Activated CD4-positive, alpha-beta memory T cell treated with anti-CD3 and anti-CD28 coated beads, Interleukin-2, amount 10 ng/mL, durations not matched to agents 7 days and 5 days (primary cell): ENCODE measurements around the gene BBLN. TPM values are rescaled to one million over a fixed set of nuclear protein-coding genes. Genes with fewer than 3 reads are reported as not detected.
"Not testable (repeated sequence)": the region's sequence is repeated elsewhere in the genome, so short reads cannot be mapped to it uniquely, and the experiment has no call there.

Experiments used
- CTCF ChIA-PET: fragments of 350-600 bp; sonication (Branson Sonifier 250); formaldehyde crosslinking; loops from one replicate; lab custom pipeline; 2021; ENCODE audit warnings: antibody characterized with exemption, inconsistent platforms; lab: Charles Lee
- POLR2A ChIA-PET: fragments of 350-600 bp; sonication (Branson Sonifier 250); formaldehyde crosslinking; loops from one replicate; lab custom pipeline; 2021; ENCODE audit warnings: antibody characterized with exemption; lab: Charles Lee
- DNase-seq: peaks from one replicate; pipeline ENCODE4 v3.0.0-alpha.2; 2020
- H3K27ac Mint-ChIP-seq: one replicate; pipeline ENCODE4 v1.8.0; 2021; ENCODE audit warnings: mild to moderate bottlenecking, mixed read lengths
- H3K27me3 Mint-ChIP-seq: one replicate; pipeline ENCODE4 v1.8.0; 2021; ENCODE audit warnings: mixed read lengths
- H3K36me3 Mint-ChIP-seq: one replicate; pipeline ENCODE4 v1.8.0; 2021; ENCODE audit warnings: low read depth, mixed read lengths
- H3K4me1 Mint-ChIP-seq: one replicate; pipeline ENCODE4 v1.8.0; 2021; ENCODE audit warnings: mixed read lengths
- H3K4me3 Mint-ChIP-seq: one replicate; pipeline ENCODE4 v1.8.0; 2021; ENCODE audit warnings: mild to moderate bottlenecking, mixed read lengths
- H3K9me3 Mint-ChIP-seq: one replicate; pipeline ENCODE4 v1.8.0; 2021; ENCODE audit warnings: mixed read lengths
- total RNA-seq, 2 experiments: library from RNA; stranded (reverse); gene quantifications; one replicate each; pipeline ENCODE4 v1.2.3, GENCODE V29; 2021

Gene BBLN
- 10 to 100 TPM; 91.3 to 94.1 TPM for total RNA-seq

DNA sequence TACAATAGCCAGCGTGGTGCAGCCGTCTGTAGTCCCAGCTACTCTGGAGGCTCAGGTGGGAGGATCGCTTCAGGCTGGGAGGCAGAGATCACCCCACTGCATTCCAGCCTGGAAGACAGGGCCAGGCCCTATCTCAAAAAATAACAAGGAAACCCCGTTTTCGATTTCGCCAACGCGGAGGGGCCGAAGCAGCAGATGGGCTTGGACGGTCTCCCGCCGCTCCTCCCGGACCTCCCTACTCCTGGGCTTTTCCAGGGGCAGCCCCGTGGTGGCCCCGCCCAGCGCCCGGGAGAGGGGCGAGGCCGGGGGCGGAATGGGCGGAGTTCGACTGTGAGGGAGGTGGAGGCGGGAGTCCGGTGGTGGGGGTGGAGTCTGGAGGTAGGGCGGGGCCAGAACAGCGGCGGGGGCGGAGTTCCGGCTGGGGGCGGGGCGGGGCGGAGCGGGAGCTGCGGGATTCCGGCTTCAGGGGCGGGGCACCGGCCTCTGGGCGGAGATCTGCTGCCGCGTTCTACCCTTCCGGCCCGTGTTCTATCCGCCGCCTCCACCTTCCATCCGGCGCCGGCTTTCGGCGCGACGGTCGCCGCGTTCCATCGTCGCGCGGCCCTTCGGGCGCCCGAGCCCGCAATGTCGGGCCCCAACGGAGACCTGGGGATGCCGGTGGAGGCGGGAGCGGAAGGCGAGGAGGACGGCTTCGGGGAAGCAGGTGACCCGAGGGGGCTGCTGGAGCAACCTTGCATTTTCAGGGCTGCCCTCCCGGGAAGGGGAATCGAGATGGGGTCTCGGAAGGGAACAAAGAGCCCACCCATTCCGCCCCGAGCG is at the start of gene BBLN:
Gene BBLN (plus strand): TSS at position 482 of the 819 bp plus-strand sequence. CDS start 143 bp downstream, at position 625.
- peak within 1 kb of the TSS; percentile 78 for H3K4me3 Mint-ChIP-seq
- ChIA-PET CTCF (interaction anchor here (0.6 to 1.4 kb wide), 4 partner anchors 32 to 127 kb away, joined by 3 to 5 read pairs (median 3); no protein-coding TSS in a partner anchor), POLR2A (interaction anchor here (0.8 to 3.7 kb wide), 12 partner anchors 8 to 211 kb away, joined by 3 to 20 read pairs (median 4); partner anchors contain the start of genes CIZ1, GOLGA2, PTGES2 and SWI5)
- H3K36me3 Mint-ChIP-seq, result peaks cover 21% of the 10 kb centered on the region
- H3K9me3 Mint-ChIP-seq, result no peaks in the 10 kb centered on the region
- DNase-seq, result peak; percentile 95
- peaks cover 23% of the 10 kb centered on the region for H3K4me1 Mint-ChIP-seq
- peak within 1 kb of the TSS; percentile 80 for H3K27ac Mint-ChIP-seq
- H3K27me3 Mint-ChIP-seq, result no peaks in the 10 kb centered on the region

DNA sequence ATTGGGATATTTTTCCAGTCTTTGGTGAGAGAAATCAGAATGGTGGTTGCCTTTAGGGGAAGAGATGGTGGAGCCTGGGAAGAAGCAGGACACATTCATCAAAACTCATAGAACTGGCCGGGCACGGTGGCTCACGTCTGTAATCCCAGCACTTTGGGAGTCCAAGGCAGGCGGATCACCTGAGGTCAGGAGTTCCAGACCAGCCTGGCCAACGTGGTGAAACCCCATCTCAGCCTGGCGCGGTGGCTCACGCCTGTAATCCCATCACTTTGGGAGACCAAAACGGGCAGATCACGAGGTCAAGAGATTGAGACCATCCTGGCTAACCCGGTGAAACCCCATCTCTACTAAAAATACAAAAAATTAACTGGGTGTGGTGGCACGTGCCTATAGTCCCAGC is 48.3 kb upstream of the BBLN start:
- H3K4me3 Mint-ChIP-seq, CTCF ChIA-PET, H3K27me3 Mint-ChIP-seq, H3K9me3 Mint-ChIP-seq, DNase-seq, H3K27ac Mint-ChIP-seq, H3K4me1 Mint-ChIP-seq, POLR2A ChIA-PET: not testable (repeated sequence)
- H3K36me3 Mint-ChIP-seq, result peaks cover 26% of the 10 kb centered on the region

GRCh38 chr9:128113526-128114325 is 46.3 kb upstream of the BBLN start:
- Mint-ChIP-seq H3K4me3 (no peak overlapping the region), H3K9me3 (no peaks in the 10 kb centered on the region), H3K36me3 (peaks cover 13% of the 10 kb centered on the region), H3K27ac (no peak overlapping the region), H3K27me3 (no peaks in the 10 kb centered on the region), H3K4me1 (peaks cover 6% of the 10 kb centered on the region)
- DNase-seq, result no peak
- POLR2A ChIA-PET, result interaction anchor here (1.3 kb wide), 1 partner anchor 13 kb away, joined by 6 read pairs; no protein-coding TSS in a partner anchor
- CTCF ChIA-PET, result interaction anchor here (0.8 to 1.5 kb wide), 4 partner anchors 12 to 170 kb away, joined by 3 to 4 read pairs (median 3); no protein-coding TSS in a partner anchor

GRCh38 chr9:128114326-128115186 is 45.5 kb upstream of the BBLN start:
- Mint-ChIP-seq H3K27ac (no peak overlapping the region), H3K4me3 (no peak overlapping the region), H3K4me1 (peaks cover 6% of the 10 kb centered on the region), H3K27me3 (no peaks in the 10 kb centered on the region), H3K36me3 (peaks cover 8% of the 10 kb centered on the region), H3K9me3 (no peaks in the 10 kb centered on the region)
- no peak for DNase-seq
- ChIA-PET POLR2A (interaction anchor here (1.3 kb wide), 1 partner anchor 14 kb away, joined by 6 read pairs; no protein-coding TSS in a partner anchor), CTCF (interaction anchor here (0.8 to 1.5 kb wide), 4 partner anchors 11 to 171 kb away, joined by 3 to 4 read pairs (median 3); no protein-coding TSS in a partner anchor)

- Mint-ChIP-seq H3K4me1 (peaks cover 6% of the 10 kb centered on the region), H3K27ac (no peak overlapping the region), H3K27me3 (no peaks in the 10 kb centered on the region), H3K36me3 (peaks cover 4% of the 10 kb centered on the region), H3K9me3 (no peaks in the 10 kb centered on the region), H3K4me3 (no peak overlapping the region)
- ChIA-PET POLR2A (interaction anchor here (0.9 to 1.2 kb wide), 3 partner anchors 11 to 172 kb away, joined by 3 to 4 read pairs (median 4); no protein-coding TSS in a partner anchor), CTCF (interaction anchor here (1.0 to 2.8 kb wide), 7 partner anchors 10 to 173 kb away, joined by 3 to 22 read pairs (median 3); no protein-coding TSS in a partner anchor)
- DNase-seq, result no peak
Observed at GRCh38 chr9:128115187-128116103, 44.6 kb upstream of the BBLN start.

DNA sequence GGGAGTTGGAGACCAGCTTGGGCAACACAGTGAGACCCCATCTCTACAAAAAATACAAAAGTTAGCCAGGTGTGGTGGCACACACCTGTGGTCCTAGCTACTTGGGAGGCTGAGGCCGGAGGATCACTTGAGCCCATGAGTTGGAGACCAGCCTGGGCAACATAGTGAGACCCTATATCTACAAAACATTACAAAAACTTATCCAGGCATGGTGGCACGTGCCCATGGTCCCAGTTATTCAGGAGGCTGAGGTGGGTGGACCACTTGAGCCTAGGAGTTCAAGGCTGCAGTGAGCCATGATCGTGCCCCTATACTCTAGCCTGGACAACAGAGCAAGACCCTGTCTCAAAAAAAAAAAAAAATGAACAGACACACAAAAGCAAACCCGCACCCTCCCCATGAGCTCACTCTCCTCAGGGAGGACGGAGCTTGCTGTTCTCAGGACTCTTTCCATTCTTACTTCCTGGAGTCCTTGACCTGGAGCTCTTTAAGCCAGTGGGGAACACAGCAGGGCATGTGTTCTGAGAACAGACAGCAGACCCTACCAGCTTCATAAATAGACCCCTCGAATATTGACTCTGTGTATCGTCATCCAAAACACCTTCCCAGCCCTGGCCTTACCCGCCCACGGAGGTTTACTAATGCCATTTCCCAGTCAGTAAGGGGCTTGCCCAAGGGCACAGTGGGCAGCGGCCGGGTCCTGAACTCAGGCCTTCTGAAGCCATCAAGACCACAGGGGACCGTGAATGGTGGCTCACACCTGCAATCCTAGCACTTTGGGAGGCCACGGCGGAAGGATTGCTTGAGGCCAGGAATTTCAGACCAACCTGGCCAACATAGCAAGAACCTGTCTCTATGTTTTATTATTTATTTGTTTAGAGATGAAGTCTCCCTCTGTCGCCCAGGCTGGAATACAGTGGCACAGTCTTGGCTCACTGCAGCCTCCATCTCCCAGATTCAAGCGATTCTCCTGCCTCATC is 43.7 kb upstream of the BBLN start:
- H3K27ac Mint-ChIP-seq, result no peak overlapping the region
- CTCF ChIA-PET, result interaction anchor here (0.9 to 2.8 kb wide), 8 partner anchors 9 to 174 kb away, joined by 3 to 22 read pairs (median 4); no protein-coding TSS in a partner anchor
- peaks cover 4% of the 10 kb centered on the region for H3K36me3 Mint-ChIP-seq
- no peak overlapping the region for H3K4me3 Mint-ChIP-seq
- no peaks in the 10 kb centered on the region for H3K9me3 Mint-ChIP-seq
- H3K4me1 Mint-ChIP-seq, result peaks cover 6% of the 10 kb centered on the region
- H3K27me3 Mint-ChIP-seq, result no peaks in the 10 kb centered on the region
- POLR2A ChIA-PET, result interaction anchor here (0.9 to 1.2 kb wide), 3 partner anchors 12 to 173 kb away, joined by 3 to 4 read pairs (median 4); no protein-coding TSS in a partner anchor
- no peak for DNase-seq

GRCh38 chr9:128117613-128118471 is 42.2 kb upstream of the BBLN start:
- peaks cover 6% of the 10 kb centered on the region for H3K36me3 Mint-ChIP-seq
- peak; percentile 96 for DNase-seq
- no peaks in the 10 kb centered on the region for H3K9me3 Mint-ChIP-seq
- H3K27me3 Mint-ChIP-seq, result no peaks in the 10 kb centered on the region
- ChIA-PET CTCF (interaction anchor here (0.6 to 2.8 kb wide), 30 partner anchors 8 to 509 kb away, joined by 3 to 22 read pairs (median 4); partner anchors contain the start of genes NAIF1, PIP5KL1 and ST6GALNAC4), POLR2A (interaction anchor here (0.8 to 1.3 kb wide), 4 partner anchors 10 to 177 kb away, joined by 3 to 4 read pairs (median 3); partner anchors contain the start of gene NAIF1)
- H3K27ac Mint-ChIP-seq, result no peak overlapping the region
- H3K4me1 Mint-ChIP-seq, result peaks cover 6% of the 10 kb centered on the region
- no peak overlapping the region for H3K4me3 Mint-ChIP-seq

GRCh38 chr9:128118472-128118857 is 41.6 kb upstream of the BBLN start:
- H3K9me3 Mint-ChIP-seq, result no peaks in the 10 kb centered on the region
- H3K27me3 Mint-ChIP-seq, result no peaks in the 10 kb centered on the region
- H3K4me1 Mint-ChIP-seq, result peaks cover 6% of the 10 kb centered on the region
- H3K4me3 Mint-ChIP-seq, result no peak overlapping the region
- ChIA-PET POLR2A (interaction anchor here (0.8 to 1.3 kb wide), 3 partner anchors 10 to 175 kb away, joined by 3 to 4 read pairs (median 3); partner anchors contain the start of gene NAIF1), CTCF (interaction anchor here (0.7 to 2.8 kb wide), 10 partner anchors 7 to 202 kb away, joined by 3 to 22 read pairs (median 6); partner anchors contain the start of gene ST6GALNAC4)
- DNase-seq, result no peak
- peaks cover 8% of the 10 kb centered on the region for H3K36me3 Mint-ChIP-seq
- H3K27ac Mint-ChIP-seq, result no peak overlapping the region

- no peak overlapping the region for H3K27ac Mint-ChIP-seq
- no peaks in the 10 kb centered on the region for H3K27me3 Mint-ChIP-seq
- CTCF ChIA-PET, result no interaction called here
- DNase-seq, result no peak
- peaks cover 6% of the 10 kb centered on the region for H3K4me1 Mint-ChIP-seq
- POLR2A ChIA-PET, result no interaction called here
- peaks cover 14% of the 10 kb centered on the region for H3K36me3 Mint-ChIP-seq
- no peak overlapping the region for H3K4me3 Mint-ChIP-seq
- no peaks in the 10 kb centered on the region for H3K9me3 Mint-ChIP-seq
Observed at GRCh38 chr9:128118971-128119665, 40.9 kb upstream of the BBLN start.
